Fibroblast of lung (primary cell): ENCODE results near the gene STK36. TPM values are rescaled to one million over a fixed set of nuclear protein-coding genes. Genes with fewer than 3 reads are reported as not detected.

Experiments
- DNase-seq, 2 donors: peaks; one replicate each; pipeline versions ENCODE4 v3.0.0 to v3.0.0-alpha.2; 2010; ENCODE audit warnings: low read depth in 2 of 2
- H2AFZ ChIP-seq: 2 replicates; pipeline ENCODE4 v1.5.1; 2012; ENCODE audit warnings: low read length, control low read depth, inconsistent platforms
- H3K27ac ChIP-seq: 2 replicates; pipeline ENCODE4 v1.5.1; 2011; ENCODE audit warnings: low read length, control low read depth; ENCODE audit not compliant: insufficient read depth
- H3K27me3 ChIP-seq: 2 replicates; pipeline ENCODE4 v1.5.1; 2011; ENCODE audit warnings: mild to moderate bottlenecking, low read length; ENCODE audit not compliant: control insufficient read depth, insufficient read depth
- H3K36me3 ChIP-seq: 2 replicates; pipeline ENCODE4 v1.5.1; 2011; ENCODE audit warnings: low read length; ENCODE audit not compliant: control insufficient read depth, insufficient read depth
- H3K4me1 ChIP-seq: 2 replicates; pipeline ENCODE4 v1.5.1; 2011; ENCODE audit warnings: low read length; ENCODE audit not compliant: control insufficient read depth, insufficient read depth; ENCODE audit errors: extremely low read depth
- H3K4me2 ChIP-seq: 2 replicates; pipeline ENCODE4 v1.5.1; 2011; ENCODE audit warnings: low read length, control low read depth; ENCODE audit not compliant: insufficient read depth; ENCODE audit errors: extremely low read depth
- H3K4me3 ChIP-seq, 4 experiments: fragments of 200-600 bp in 1 of 4; sonication (generic) in 1 of 4; replicated peaks in 1 of 4; 2 replicates each; pipeline ENCODE4 v1.5.1; 2011 to 2016; ENCODE audit warnings: low read length in 4 of 4, low read depth in 3 of 4, mild to moderate bottlenecking in 3 of 4, control low read depth in 2 of 4, inconsistent platforms in 1 of 4, mixed read lengths in 1 of 4; ENCODE audit not compliant: insufficient read depth in 1 of 4; ENCODE audit errors: control extremely low read depth in 1 of 4
- H3K79me2 ChIP-seq: 2 replicates; pipeline ENCODE4 v1.5.1; 2012; ENCODE audit warnings: mild to moderate bottlenecking, low read length, inconsistent platforms; ENCODE audit not compliant: control insufficient read depth, insufficient read depth
- H3K9ac ChIP-seq: 2 replicates; pipeline ENCODE4 v1.5.1; 2011; ENCODE audit warnings: mild to moderate bottlenecking, low read length, control low read depth; ENCODE audit not compliant: insufficient read depth
- H3K9me3 ChIP-seq: 2 replicates; pipeline ENCODE4 v1.5.1; 2012; ENCODE audit warnings: low read depth, low read length; ENCODE audit not compliant: control insufficient read depth, insufficient read depth
- H4K20me1 ChIP-seq: 2 replicates; pipeline ENCODE4 v1.5.1; 2011; ENCODE audit warnings: low read length; ENCODE audit not compliant: control insufficient read depth, insufficient read depth; ENCODE audit errors: extremely low read depth
- EZH2 ChIP-seq: IDR thresholded peaks from 2 replicates; pipeline ENCODE4 v1.5.1; 2012; ENCODE audit warnings: low read length, control low read depth, mild to moderate bottlenecking; ENCODE audit errors: missing control alignments
- polyA minus RNA-seq: library from RNA; depleted of rRNA, polyadenylated mRNA; stranded (reverse); fragments of >200 nt; gene quantifications from 2 replicates; pipeline ENCODE4 v1.2.3, GENCODE V29; 2011; ENCODE audit warnings: low replicate concordance
- polyA plus RNA-seq, 2 donors: library from polyadenylated mRNA; depleted of rRNA in 1 of 2; stranded (reverse) in 1 of 2; unstranded in 1 of 2; fragments of >200 nt; gene quantifications; 2 replicates each; pipeline ENCODE4 v1.2.1, GENCODE V29; 2011 to 2012; ENCODE audit warnings: missing spikeins in 1 of 2
- total RNA-seq: library from RNA; depleted of rRNA; stranded (reverse); fragments of >200 nt; gene quantifications from 2 replicates; pipeline ENCODE4 v1.2.1, GENCODE V29; 2014
- TF ChIP-seq, protein P1 (sequence below), 2 donors: IDR thresholded peaks in 1 of 2; conservative IDR thresholded peaks in 1 of 2; 1 replicate in 1 of 2; 2 replicates in 1 of 2; pipeline ENCODE4 v1.5.1; 2011 to 2012; ENCODE audit warnings: low read length in 2 of 2, control low read depth in 1 of 2, inconsistent platforms in 1 of 2, low read depth in 1 of 2, mild to moderate bottlenecking in 1 of 2

The STK36 gene, protein sequence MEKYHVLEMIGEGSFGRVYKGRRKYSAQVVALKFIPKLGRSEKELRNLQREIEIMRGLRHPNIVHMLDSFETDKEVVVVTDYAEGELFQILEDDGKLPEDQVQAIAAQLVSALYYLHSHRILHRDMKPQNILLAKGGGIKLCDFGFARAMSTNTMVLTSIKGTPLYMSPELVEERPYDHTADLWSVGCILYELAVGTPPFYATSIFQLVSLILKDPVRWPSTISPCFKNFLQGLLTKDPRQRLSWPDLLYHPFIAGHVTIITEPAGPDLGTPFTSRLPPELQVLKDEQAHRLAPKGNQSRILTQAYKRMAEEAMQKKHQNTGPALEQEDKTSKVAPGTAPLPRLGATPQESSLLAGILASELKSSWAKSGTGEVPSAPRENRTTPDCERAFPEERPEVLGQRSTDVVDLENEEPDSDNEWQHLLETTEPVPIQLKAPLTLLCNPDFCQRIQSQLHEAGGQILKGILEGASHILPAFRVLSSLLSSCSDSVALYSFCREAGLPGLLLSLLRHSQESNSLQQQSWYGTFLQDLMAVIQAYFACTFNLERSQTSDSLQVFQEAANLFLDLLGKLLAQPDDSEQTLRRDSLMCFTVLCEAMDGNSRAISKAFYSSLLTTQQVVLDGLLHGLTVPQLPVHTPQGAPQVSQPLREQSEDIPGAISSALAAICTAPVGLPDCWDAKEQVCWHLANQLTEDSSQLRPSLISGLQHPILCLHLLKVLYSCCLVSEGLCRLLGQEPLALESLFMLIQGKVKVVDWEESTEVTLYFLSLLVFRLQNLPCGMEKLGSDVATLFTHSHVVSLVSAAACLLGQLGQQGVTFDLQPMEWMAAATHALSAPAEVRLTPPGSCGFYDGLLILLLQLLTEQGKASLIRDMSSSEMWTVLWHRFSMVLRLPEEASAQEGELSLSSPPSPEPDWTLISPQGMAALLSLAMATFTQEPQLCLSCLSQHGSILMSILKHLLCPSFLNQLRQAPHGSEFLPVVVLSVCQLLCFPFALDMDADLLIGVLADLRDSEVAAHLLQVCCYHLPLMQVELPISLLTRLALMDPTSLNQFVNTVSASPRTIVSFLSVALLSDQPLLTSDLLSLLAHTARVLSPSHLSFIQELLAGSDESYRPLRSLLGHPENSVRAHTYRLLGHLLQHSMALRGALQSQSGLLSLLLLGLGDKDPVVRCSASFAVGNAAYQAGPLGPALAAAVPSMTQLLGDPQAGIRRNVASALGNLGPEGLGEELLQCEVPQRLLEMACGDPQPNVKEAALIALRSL (N-terminal part only)
- total RNA-seq (32.1 and 36.0 TPM in 2 replicates), polyA plus RNA-seq (21.4 and 24.7 TPM in 2 replicates), polyA minus RNA-seq (23.9 and 67.6 TPM in 2 replicates)
- polyA plus RNA-seq (2012), result 12.7 and 14.8 TPM in 2 replicates

DNA sequence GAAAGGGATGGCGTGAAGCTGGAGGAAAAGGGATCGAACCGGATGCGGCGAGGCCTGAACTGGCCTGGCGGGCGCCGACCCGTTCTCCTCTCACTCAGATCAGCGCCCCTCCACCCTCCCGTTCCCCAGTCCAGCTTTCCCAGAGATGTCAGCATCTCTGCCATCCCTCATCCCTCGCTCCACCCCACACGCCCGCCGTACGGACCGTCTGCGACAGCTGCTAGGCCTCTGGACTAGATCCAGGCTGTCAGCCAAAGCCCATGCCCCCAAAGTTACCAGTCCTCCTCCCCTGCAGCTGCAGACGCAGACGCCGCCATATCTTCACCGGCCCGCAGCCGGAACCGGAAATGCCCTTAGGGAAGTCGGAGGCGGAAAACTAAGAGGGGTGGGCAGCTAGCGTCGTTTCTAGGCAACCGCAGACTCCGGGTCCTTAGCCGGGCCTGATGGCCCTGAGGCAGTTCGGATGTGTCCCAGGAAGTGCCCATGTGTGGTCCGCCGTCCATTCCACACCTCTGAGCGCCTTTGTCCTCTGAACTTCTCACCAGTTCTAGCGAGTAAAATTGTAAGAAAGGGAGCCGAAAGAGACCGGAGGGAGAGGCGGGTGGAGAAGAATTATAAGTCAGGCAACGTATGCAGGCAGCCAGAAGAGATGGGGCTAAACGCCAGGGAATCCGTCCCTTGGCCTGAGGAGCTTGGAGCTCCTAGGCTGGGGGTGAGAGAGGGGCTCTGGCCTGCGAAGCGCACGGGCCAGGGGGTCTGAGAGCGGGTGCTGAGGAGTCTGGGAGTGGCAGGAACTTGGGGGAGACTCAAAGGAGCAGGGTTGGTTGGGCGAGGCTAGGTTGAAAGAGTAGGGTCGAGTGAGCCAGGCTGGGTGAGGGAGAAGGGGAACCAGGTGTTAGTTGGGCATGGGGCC lies at the start of gene STK36, which contains the start of gene RNF25:
Gene STK36 (plus strand): TSS at position 433 of the 913 bp plus-strand sequence. CDS start 744 bp downstream, outside the sequence.
Gene RNF25 (minus strand): TSS at position 349 of the 913 bp plus-strand sequence. CDS start 32 bp downstream, at position 317.
- Histone ChIP-seq H3K27ac (peak within 1 kb of the TSS; percentile 88), H3K36me3 (peaks cover 16% of the 10 kb centered on the region), H3K4me2 (peak within 1 kb of the TSS; percentile 99), H4K20me1 (no peaks in the 10 kb centered on the region), H3K4me1 (no peaks in the 10 kb centered on the region), H3K79me2 (peaks cover 23% of the 10 kb centered on the region), H3K4me3 (peak within 1 kb of the TSS; percentile 85 to 95 (median 94)), H2AFZ (peak within 1 kb of the TSS; percentile 93), H3K9me3 (no peaks in the 10 kb centered on the region), H3K27me3 (no peaks in the 10 kb centered on the region), H3K9ac (peak within 1 kb of the TSS; percentile 84)
- TF ChIP-seq, protein P1, sequence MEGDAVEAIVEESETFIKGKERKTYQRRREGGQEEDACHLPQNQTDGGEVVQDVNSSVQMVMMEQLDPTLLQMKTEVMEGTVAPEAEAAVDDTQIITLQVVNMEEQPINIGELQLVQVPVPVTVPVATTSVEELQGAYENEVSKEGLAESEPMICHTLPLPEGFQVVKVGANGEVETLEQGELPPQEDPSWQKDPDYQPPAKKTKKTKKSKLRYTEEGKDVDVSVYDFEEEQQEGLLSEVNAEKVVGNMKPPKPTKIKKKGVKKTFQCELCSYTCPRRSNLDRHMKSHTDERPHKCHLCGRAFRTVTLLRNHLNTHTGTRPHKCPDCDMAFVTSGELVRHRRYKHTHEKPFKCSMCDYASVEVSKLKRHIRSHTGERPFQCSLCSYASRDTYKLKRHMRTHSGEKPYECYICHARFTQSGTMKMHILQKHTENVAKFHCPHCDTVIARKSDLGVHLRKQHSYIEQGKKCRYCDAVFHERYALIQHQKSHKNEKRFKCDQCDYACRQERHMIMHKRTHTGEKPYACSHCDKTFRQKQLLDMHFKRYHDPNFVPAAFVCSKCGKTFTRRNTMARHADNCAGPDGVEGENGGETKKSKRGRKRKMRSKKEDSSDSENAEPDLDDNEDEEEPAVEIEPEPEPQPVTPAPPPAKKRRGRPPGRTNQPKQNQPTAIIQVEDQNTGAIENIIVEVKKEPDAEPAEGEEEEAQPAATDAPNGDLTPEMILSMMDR (conservative IDR thresholded peaks at IDR 0.05 in 1 of 2, IDR thresholded peaks at IDR 0.05 in 1 of 2; ENCODE audit: low read depth in 1 of 2, low read length in 2 of 2), result no peak
- no peak for TF ChIP-seq EZH2
- peak; percentile 90 to 94 for DNase-seq

DNA sequence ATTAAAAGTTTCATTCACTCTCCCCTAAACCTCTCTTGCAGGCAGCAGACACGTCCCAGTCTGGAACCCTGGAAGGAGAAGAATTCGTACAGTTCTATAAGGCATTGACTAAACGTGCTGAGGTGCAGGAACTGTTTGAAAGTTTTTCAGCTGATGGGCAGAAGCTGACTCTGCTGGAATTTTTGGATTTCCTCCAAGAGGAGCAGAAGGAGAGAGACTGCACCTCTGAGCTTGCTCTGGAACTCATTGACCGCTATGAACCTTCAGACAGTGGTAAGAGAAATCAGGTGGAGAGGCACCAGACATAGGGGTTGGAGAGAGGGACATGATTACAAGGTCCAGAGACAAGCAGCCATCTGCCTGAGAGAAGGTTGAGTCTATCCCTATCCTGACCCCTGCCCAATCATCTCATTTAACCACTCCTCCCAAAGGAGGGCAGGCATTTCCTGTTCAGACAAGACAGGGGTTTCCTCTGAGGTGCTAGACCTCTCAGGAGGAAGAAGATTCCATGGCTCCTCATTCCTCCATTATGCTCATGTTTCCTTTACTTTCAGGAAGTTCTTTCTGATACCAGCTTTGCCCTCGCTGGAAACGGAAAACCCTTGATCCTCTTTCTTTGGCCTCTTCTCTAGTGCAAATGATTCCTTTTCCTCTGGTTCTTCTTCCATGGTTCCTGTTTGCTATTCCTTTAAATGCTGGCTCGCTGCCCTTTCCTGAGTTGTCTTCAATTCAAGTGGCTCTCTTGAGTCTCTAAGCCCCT lies 49.1 kb upstream of the STK36 start:
- H3K4me1 ChIP-seq, result no peaks in the 10 kb centered on the region
- H2AFZ ChIP-seq, result no peak overlapping the region
- no peaks in the 10 kb centered on the region for H3K79me2 ChIP-seq
- no peak overlapping the region for H3K9ac ChIP-seq
- H3K27ac ChIP-seq, result no peak overlapping the region
- H3K36me3 ChIP-seq, result no peaks in the 10 kb centered on the region
- H3K4me3 ChIP-seq, result no peak overlapping the region
- H3K27me3 ChIP-seq, result no peaks in the 10 kb centered on the region
- no peaks in the 10 kb centered on the region for H3K9me3 ChIP-seq
- TF ChIP-seq, protein P1 (conservative IDR thresholded peaks at IDR 0.05 in 1 of 2, IDR thresholded peaks at IDR 0.05 in 1 of 2; ENCODE audit: low read depth in 1 of 2, low read length in 2 of 2), result no peak
- TF ChIP-seq EZH2, result no peak
- H3K4me2 ChIP-seq, result no peak overlapping the region
- H4K20me1 ChIP-seq, result no peaks in the 10 kb centered on the region
- peak in 1 of 2 donors; percentile 21 for DNase-seq
